IMR-90 (cell line): Measurements from ENCODE around the gene CCDC97. TPM values are rescaled to one million over a fixed set of nuclear protein-coding genes. Genes with fewer than 3 reads are reported as not detected.

ENCODE experiments used
- ATAC-seq: fragments of 200-7000 bp; cut with Tn5 transposase; 2 replicates; pipeline ENCODE4 v1.9.1; 2020; ENCODE audit warnings: low read depth, mild to moderate bottlenecking, moderate library complexity
- BruUV-seq: library from RNA; stranded (reverse); fragments of 400-500 nt; replicated peaks from 2 replicates; lab custom pipeline; 2021; lab: Mats Ljungman, UMichigan
- CTCF ChIA-PET: fragments of 300-600 bp; formaldehyde crosslinking; extraction: SDS; loops from one replicate; lab custom pipeline; 2021; ENCODE audit warnings: antibody characterized with exemption; lab: Yijun Ruan, JAX
- POLR2A ChIA-PET: fragments of 300-600 bp; sonication (Branson Sonifier 250); formaldehyde crosslinking; loops from one replicate; lab custom pipeline; 2022; ENCODE audit warnings: antibody characterized with exemption; ENCODE audit not compliant: unreplicated experiment; lab: Charles Lee
- DNase-seq: peaks from one replicate; pipeline ENCODE4 v3.0.0; 2013
- H2AFZ ChIP-seq: replicated peaks from 2 replicates; pipeline ENCODE3; 2013; ENCODE audit warnings: low read length, mild to moderate bottlenecking; ENCODE audit not compliant: poor library complexity
- H2AK5ac ChIP-seq: 2 replicates; pipeline ENCODE4 v1.6.1; 2013; ENCODE audit warnings: low read depth, low read length, inconsistent platforms
- H2AK9ac ChIP-seq: replicated peaks from 2 replicates; pipeline ENCODE3; 2013; ENCODE audit warnings: mild to moderate bottlenecking, low read depth, low read length, moderate library complexity; ENCODE audit not compliant: poor library complexity
- H2BK120ac ChIP-seq: 2 replicates; pipeline ENCODE4 v1.6.1; 2013; ENCODE audit warnings: low read depth, low read length, inconsistent platforms
- H2BK15ac ChIP-seq: 3 replicates; pipeline ENCODE4 v1.6.1; 2013; ENCODE audit warnings: low read depth, low read length, inconsistent platforms
- H2BK20ac ChIP-seq: 2 replicates; pipeline ENCODE4 v1.6.1; 2013; ENCODE audit warnings: low read depth, mild to moderate bottlenecking, inconsistent platforms, low read length, moderate library complexity
- H2BK5ac ChIP-seq: 2 replicates; pipeline ENCODE4 v1.6.1; 2013; ENCODE audit warnings: mild to moderate bottlenecking, low read depth, low read length, inconsistent platforms; ENCODE audit not compliant: poor library complexity, severe bottlenecking
- H3K14ac ChIP-seq: replicated peaks from 2 replicates; pipeline ENCODE4 v1.6.1; 2013; ENCODE audit warnings: low read depth, low read length, inconsistent platforms
- H3K18ac ChIP-seq: 2 replicates; pipeline ENCODE4 v1.6.1; 2013; ENCODE audit warnings: low read depth, low read length, control low read depth
- H3K23ac ChIP-seq: 2 replicates; pipeline ENCODE4 v1.6.1; 2013; ENCODE audit warnings: low read depth, low read length, inconsistent platforms
- H3K27ac ChIP-seq: 2 replicates; pipeline ENCODE4 v1.5.1; 2013; ENCODE audit warnings: mild to moderate bottlenecking, control low read depth, low read length; ENCODE audit not compliant: insufficient read depth
- H3K27me3 ChIP-seq: 2 replicates; pipeline ENCODE4 v1.6.1; 2013; ENCODE audit warnings: low read length; ENCODE audit not compliant: control insufficient read depth, insufficient read depth
- H3K36me3 ChIP-seq: 2 replicates; pipeline ENCODE4 v1.6.1; 2013; ENCODE audit warnings: low read length, mixed read lengths; ENCODE audit not compliant: control insufficient read depth, insufficient read depth
- H3K4ac ChIP-seq: 2 replicates; pipeline ENCODE4 v1.6.1; 2013; ENCODE audit warnings: low read depth, low read length, inconsistent platforms
- H3K4me1 ChIP-seq: 2 replicates; pipeline ENCODE4 v1.6.1; 2013; ENCODE audit warnings: low read length, mixed read lengths; ENCODE audit not compliant: control insufficient read depth, insufficient read depth
- H3K4me2 ChIP-seq: 2 replicates; pipeline ENCODE4 v1.6.1; 2013; ENCODE audit warnings: low read depth, mild to moderate bottlenecking, control low read depth, low read length, moderate library complexity
- H3K4me3 ChIP-seq: 2 replicates; pipeline ENCODE4 v1.5.1; 2013; ENCODE audit warnings: low read depth, mild to moderate bottlenecking, control low read depth, low read length, moderate library complexity; ENCODE audit not compliant: insufficient read depth
- H3K56ac ChIP-seq: 2 replicates; pipeline ENCODE4 v1.6.1; 2013; ENCODE audit warnings: low read length, inconsistent platforms; ENCODE audit not compliant: insufficient read depth; ENCODE audit errors: extremely low read depth
- H3K79me1 ChIP-seq, 2 experiments: 2 replicates each; pipeline ENCODE4 v1.6.1; 2013; ENCODE audit warnings: low read length in 2 of 2, inconsistent platforms in 1 of 2, low read depth in 1 of 2
- H3K9ac ChIP-seq: 2 replicates; pipeline ENCODE4 v1.6.1; 2013; ENCODE audit warnings: low read depth, low read length, control low read depth
- H3K9me1 ChIP-seq: 2 replicates; pipeline ENCODE4 v1.6.1; 2013; ENCODE audit warnings: low read length, inconsistent platforms; ENCODE audit not compliant: insufficient read depth
- H3K9me3 ChIP-seq: 2 replicates; pipeline ENCODE4 v1.6.1; 2013; ENCODE audit warnings: low read length; ENCODE audit not compliant: control insufficient read depth, insufficient read depth
- H4K20me1 ChIP-seq: 2 replicates; pipeline ENCODE4 v1.6.1; 2013; ENCODE audit warnings: low read length, inconsistent platforms; ENCODE audit not compliant: insufficient read depth
- H4K5ac ChIP-seq: 2 replicates; pipeline ENCODE4 v1.6.1; 2013; ENCODE audit warnings: mild to moderate bottlenecking, low read depth, low read length, control low read depth
- H4K8ac ChIP-seq, 2 experiments: 2 replicates each; pipeline ENCODE4 v1.6.1; 2013; ENCODE audit warnings: low read depth in 2 of 2, low read length in 2 of 2, control low read depth in 1 of 2, inconsistent platforms in 1 of 2
- H4K91ac ChIP-seq: 2 replicates; pipeline ENCODE4 v1.6.1; 2013; ENCODE audit warnings: low read depth, low read length, inconsistent platforms; ENCODE audit not compliant: insufficient read depth
- CHD1 ChIP-seq: IDR thresholded peaks from 2 replicates; pipeline ENCODE4 v1.6.1; 2012; ENCODE audit warnings: low read depth, low read length, improper control_type of control experiment
- CTCF ChIP-seq: conservative IDR thresholded peaks from 2 replicates; pipeline ENCODE4 v1.5.1; 2012; ENCODE audit warnings: mild to moderate bottlenecking, low read depth, low read length, improper control_type of control experiment
- FOS ChIP-seq: fragments of 150-350 bp; IDR thresholded peaks from 2 replicates; pipeline ENCODE4 v1.6.1; 2016; ENCODE audit warnings: low read depth, low read length
- MAFK ChIP-seq: IDR thresholded peaks from 2 replicates; pipeline ENCODE4 v1.6.1; 2012; ENCODE audit warnings: low read depth, low read length, improper control_type of control experiment
- MAZ ChIP-seq: IDR thresholded peaks from 2 replicates; pipeline ENCODE4 v1.6.1; 2012; ENCODE audit warnings: low read depth, mild to moderate bottlenecking, low read length, improper control_type of control experiment, moderate library complexity, borderline replicate concordance
- NFE2L2 ChIP-seq: fragments of 150-350 bp; IDR thresholded peaks from 2 replicates; pipeline ENCODE4 v1.6.1; 2016; ENCODE audit warnings: low read depth, mild to moderate bottlenecking, low read length
- POLR2A ChIP-seq: IDR thresholded peaks from 2 replicates; pipeline ENCODE4 v1.6.1; 2012; ENCODE audit warnings: mild to moderate bottlenecking, low read depth, low read length
- RAD21 ChIP-seq: IDR thresholded peaks from 2 replicates; pipeline ENCODE4 v1.6.1; 2012; ENCODE audit warnings: low read length, improper control_type of control experiment
- RCOR1 ChIP-seq: IDR thresholded peaks from 2 replicates; pipeline ENCODE4 v1.6.1; 2012; ENCODE audit warnings: mild to moderate bottlenecking, low read length, improper control_type of control experiment; ENCODE audit not compliant: insufficient replicate concordance
- RFX5 ChIP-seq: IDR thresholded peaks from 2 replicates; pipeline ENCODE4 v1.8.0; 2012; ENCODE audit warnings: low read depth, mild to moderate bottlenecking, low read length, moderate library complexity
- SMC3 ChIP-seq: fragments of 150-350 bp; IDR thresholded peaks from 2 replicates; pipeline ENCODE4 v1.6.1; 2016; ENCODE audit warnings: low read depth, mild to moderate bottlenecking, antibody characterized with exemption, low read length, moderate library complexity
- USF2 ChIP-seq: fragments of 150-350 bp; IDR thresholded peaks from 2 replicates; pipeline ENCODE4 v1.6.1; 2017; ENCODE audit warnings: mild to moderate bottlenecking, antibody characterized with exemption, low read length, low read depth
- WGBS, 2 experiments: methylation state at CpG; one replicate each; pipeline versions ENCODE4 v1.1.5 to v1.1.7; 2013; ENCODE audit warnings: missing lambda C conversion rate in 2 of 2; ENCODE audit not compliant: insufficient read length in 1 of 2; ENCODE audit errors: extremely low coverage in 2 of 2; 5-methylcytosine and 5-hydroxymethylcytosine counted together
- dilution Hi-C: fragments of 300-500 bp; cut with HindIII; formaldehyde crosslinking; loops from one replicate; pipeline ENCODE4 v1.14.3; 2018; ENCODE audit warnings: low sequenced_read_pairs; ENCODE audit not compliant: unreplicated experiment
- in situ Hi-C: fragments of 300-500 bp; cut with MboI; formaldehyde crosslinking; loops from 3 replicates; pipeline ENCODE4 v1.14.3; 2019; ENCODE audit warnings: low sequenced_read_pairs, inconsistent platforms, mixed read lengths
- intact Hi-C: fragments of 100-400 bp; cut with micrococcal nuclease; formaldehyde crosslinking; loops from 2 replicates; pipeline ENCODE4 v1.10.0; 2022
- polyA plus RNA-seq, 3 experiments: library from polyadenylated mRNA; depleted of rRNA; stranded (reverse); fragments of >200 nt; gene quantifications; 2 replicates each; pipeline ENCODE4 v1.2.3, GENCODE V29; 2012; ENCODE audit warnings: low replicate concordance in 1 of 3
- total RNA-seq: library from RNA; depleted of rRNA; stranded (reverse); fragments of >200 nt; gene quantifications from 2 replicates; pipeline ENCODE4 v1.2.3, GENCODE V29; 2012

Gene CCDC97
- total and polyA plus RNA-seq, 2 of the 4 experiments (the other 2 are of a cell fraction), result 4.1 to 11.0 TPM

GRCh38 chr19:41351339-41352245 is 41.6 kb downstream of the CCDC97 start:
- peak overlapping the region; percentile 98 for H3K4me2 ChIP-seq
- H2BK5ac ChIP-seq, result peak overlapping the region; percentile 32
- peak overlapping the region; percentile 39 for H4K91ac ChIP-seq
- peak overlapping the region; percentile 91 for H2AFZ ChIP-seq
- in situ Hi-C loops, result no loop called here
- no peaks in the 10 kb centered on the region for H3K9me1 ChIP-seq
- H2AK9ac ChIP-seq, result peak overlapping the region; percentile 98
- no peaks in the 10 kb centered on the region for H3K9me3 ChIP-seq
- H3K23ac ChIP-seq, result peak overlapping the region; percentile 79
- ChIA-PET CTCF (interaction anchor here (0.9 to 1.0 kb wide), 2 partner anchors 27 to 30 kb away, joined by 3 to 4 read pairs; no protein-coding TSS in a partner anchor), POLR2A (interaction anchor here (0.6 to 0.8 kb wide), 2 partner anchors 29 to 314 kb away, joined by 3 to 7 read pairs; no protein-coding TSS in a partner anchor)
- peak overlapping the region; percentile 90 for H3K9ac ChIP-seq
- dilution Hi-C loops, result no loop called here
- peaks cover 19 to 61% of the 10 kb centered on the region in 2 experiments; a peak in 3 of 4 replicates for H3K79me1 ChIP-seq
- no peaks in the 10 kb centered on the region for H3K27me3 ChIP-seq
- H4K20me1 ChIP-seq, result peaks cover 56% of the 10 kb centered on the region
- H3K14ac ChIP-seq, result peak overlapping the region; percentile 88
- peaks cover 4% of the 10 kb centered on the region for H3K36me3 ChIP-seq
- no peak overlapping the region for H4K5ac ChIP-seq
- peak overlapping the region; percentile 76 for H3K4me3 ChIP-seq
- H2BK15ac ChIP-seq, result no peak overlapping the region
- H3K27ac ChIP-seq, result peak overlapping the region; percentile 47
- no peak overlapping the region for H2BK20ac ChIP-seq
- H3K4me1 ChIP-seq, result no peaks in the 10 kb centered on the region
- peak overlapping the region; percentile 68 for H2AK5ac ChIP-seq
- WGBS, 2 experiments, result 1% methylated on average over 28 of the region's 58 CpGs; no CpG with 5 or more reads in 1 of the 2 experiments
- DNase-seq (peak; percentile 42), ATAC-seq (peak; percentile 43)
- peak overlapping the region; percentile 52; the same call in 1 of the 2 replicates for H2BK120ac ChIP-seq
- intact Hi-C loops, result loop anchor here (1.0 to 5.0 kb wide), 4 partner anchors 28 to 89 kb away; partner anchors contain the start of genes BCKDHA, CCDC97, EXOSC5 and HNRNPUL1
- BruUV-seq, result no TSS peak
- peak overlapping the region; percentile 43; the same call in 1 of the 2 replicates for H3K56ac ChIP-seq
- H3K4ac ChIP-seq, result peak overlapping the region; percentile 73
- H4K8ac ChIP-seq, result peak overlapping the region in 1 of 2 experiments; percentile 28; a peak in 1 of 4 replicates
- H3K18ac ChIP-seq, result peak overlapping the region; percentile 26; the same call in 1 of the 2 replicates
- no peak for TF ChIP-seq FOS
- no peak for TF ChIP-seq RAD21
- TF ChIP-seq SMC3, result no peak
- no peak; the same call in 1 of the 2 replicates for TF ChIP-seq CHD1
- TF ChIP-seq RFX5, result no peak
- no peak for TF ChIP-seq MAFK
- TF ChIP-seq USF2, result peak; percentile 85
- TF ChIP-seq CTCF, result no peak
- peak; percentile 76; the same call in 1 of the 2 replicates for TF ChIP-seq MAZ
- peak; percentile 74; the same call in 1 of the 2 replicates for TF ChIP-seq POLR2A
- no peak for TF ChIP-seq NFE2L2
- TF ChIP-seq RCOR1, result no peak
